HEK293 (cell line): ENCODE measurements around the gene PKP4.

Experiments
- CTCF ChIA-PET: fragments of 350-600 bp; formaldehyde crosslinking; extraction: SDS; loops from one replicate; lab custom pipeline; 2021; ENCODE audit warnings: antibody characterized with exemption; lab: Yijun Ruan, JAX
- POLR2A ChIA-PET: fragments of 300-600 bp; formaldehyde crosslinking; extraction: SDS; loops from one replicate; lab custom pipeline; 2020; ENCODE audit warnings: antibody characterized with exemption, inconsistent platforms; lab: Yijun Ruan, JAX
- H3K27ac ChIP-seq: fragments of 200-500 bp; sonication (Bioruptor generic); 2 replicates; pipeline ENCODE4 v1.5.1; 2014; ENCODE audit warnings: low read depth, low read length, control low read depth, inconsistent platforms; ENCODE audit errors: extremely low read depth
- H3K36me3 ChIP-seq, 2 experiments: fragments of 200-500 bp in 1 of 2; sonication (Bioruptor generic) in 1 of 2; 1 replicate in 1 of 2; 2 replicates in 1 of 2; pipeline ENCODE4 v1.5.1; 2014 to 2017; ENCODE audit warnings: inconsistent platforms in 2 of 2, low read length in 2 of 2; ENCODE audit not compliant: control insufficient read depth in 2 of 2, insufficient read depth in 1 of 2
- H3K4me1 ChIP-seq: fragments of 200-500 bp; sonication (Bioruptor generic); 2 replicates; pipeline ENCODE4 v1.5.1; 2014; ENCODE audit warnings: mild to moderate bottlenecking, low read length, inconsistent platforms; ENCODE audit not compliant: control insufficient read depth, insufficient read depth
- H3K4me3 ChIP-seq: 2 replicates; pipeline ENCODE4 v1.5.1; 2011; ENCODE audit warnings: low read depth, mild to moderate bottlenecking, control low read depth, low read length, moderate library complexity
- H3K9me3 ChIP-seq: fragments of 200-500 bp; sonication (Bioruptor generic); 2 replicates; pipeline ENCODE4 v1.5.1; 2014; ENCODE audit warnings: low read depth, low read length, inconsistent platforms; ENCODE audit not compliant: control insufficient read depth, insufficient read depth
- BCL11A ChIP-seq: fragments of 450-650 bp; formaldehyde crosslinking; IDR thresholded peaks from 2 replicates; pipeline ENCODE4 v1.5.1; 2016; ENCODE audit warnings: low read depth, missing biosample characterization, missing genetic modification characterization
- ELK4 ChIP-seq: IDR thresholded peaks from 2 replicates; pipeline ENCODE4 v1.6.1; 2011; ENCODE audit warnings: mild to moderate bottlenecking, low read depth, low read length, borderline replicate concordance
- KLF1 ChIP-seq: fragments of 450-650 bp; formaldehyde crosslinking; IDR thresholded peaks from 2 replicates; pipeline ENCODE4 v1.5.1; 2016; ENCODE audit warnings: missing biosample characterization, missing genetic modification characterization
- MEIS1 ChIP-seq: sonication (generic); formaldehyde crosslinking; IDR thresholded peaks from 2 replicates; pipeline ENCODE4 v1.8.1; 2022; ENCODE audit warnings: missing genetic modification reagents, mild to moderate bottlenecking, borderline replicate concordance
- SCRT2 ChIP-seq: fragments of 450-650 bp; formaldehyde crosslinking; IDR thresholded peaks from 2 replicates; pipeline ENCODE4 v1.5.1; 2016; ENCODE audit warnings: missing biosample characterization, missing genetic modification characterization
- YY2 ChIP-seq: fragments of 450-650 bp; formaldehyde crosslinking; IDR thresholded peaks from 2 replicates; pipeline ENCODE4 v1.5.1; 2016; ENCODE audit warnings: missing biosample characterization, missing genetic modification characterization
- ZNF292 ChIP-seq: fragments of 450-650 bp; formaldehyde crosslinking; IDR thresholded peaks from 2 replicates; pipeline ENCODE4 v1.5.1; 2016; ENCODE audit warnings: low read depth, missing biosample characterization, missing genetic modification characterization, borderline replicate concordance
- ZNF335 ChIP-seq: fragments of 450-650 bp; formaldehyde crosslinking; conservative IDR thresholded peaks from 2 replicates; pipeline ENCODE4 v1.5.1; 2016; ENCODE audit warnings: missing biosample characterization, missing genetic modification characterization
- ZNF416 ChIP-seq: fragments of 450-650 bp; formaldehyde crosslinking; IDR thresholded peaks from 2 replicates; pipeline ENCODE4 v1.5.1; 2016; ENCODE audit warnings: missing biosample characterization, missing genetic modification characterization
- ZNF473 ChIP-seq: fragments of 450-650 bp; formaldehyde crosslinking; IDR thresholded peaks from 2 replicates; pipeline ENCODE4 v1.5.1; 2017; ENCODE audit warnings: missing biosample characterization, missing genetic modification characterization
- ZNF544 ChIP-seq: fragments of 450-650 bp; formaldehyde crosslinking; IDR thresholded peaks from 2 replicates; pipeline ENCODE4 v1.5.0; 2017; ENCODE audit warnings: missing biosample characterization, missing genetic modification characterization
- ZNF548 ChIP-seq: fragments of 450-650 bp; formaldehyde crosslinking; IDR thresholded peaks from 2 replicates; pipeline ENCODE4 v1.5.1; 2016; ENCODE audit warnings: missing biosample characterization, missing genetic modification characterization
- ZNF658 ChIP-seq: fragments of 450-650 bp; formaldehyde crosslinking; IDR thresholded peaks from 2 replicates; pipeline ENCODE4; 2016; ENCODE audit warnings: missing biosample characterization, missing genetic modification characterization
- ZNF677 ChIP-seq: fragments of 450-650 bp; IDR thresholded peaks from 2 replicates; pipeline ENCODE4 v1.5.0; 2018; ENCODE audit warnings: missing biosample characterization, mild to moderate bottlenecking, missing genetic modification characterization, moderate library complexity
- ZNF692 ChIP-seq: fragments of 450-650 bp; formaldehyde crosslinking; IDR thresholded peaks from 2 replicates; pipeline ENCODE4 v1.5.1; 2016; ENCODE audit warnings: missing biosample characterization, missing genetic modification characterization
- ZNF704 ChIP-seq: fragments of 450-650 bp; formaldehyde crosslinking; IDR thresholded peaks from 2 replicates; pipeline ENCODE4 v1.5.1; 2016; ENCODE audit warnings: missing biosample characterization, missing genetic modification characterization
- ZNF747 ChIP-seq: fragments of 450-650 bp; formaldehyde crosslinking; IDR thresholded peaks from 2 replicates; pipeline ENCODE4 v1.5.1; 2016; ENCODE audit warnings: missing biosample characterization, missing genetic modification characterization
- ZNF792 ChIP-seq: fragments of 450-650 bp; formaldehyde crosslinking; IDR thresholded peaks from 2 replicates; pipeline ENCODE4 v1.5.1; 2016; ENCODE audit warnings: missing biosample characterization, missing genetic modification characterization
- ZSCAN4 ChIP-seq: fragments of 450-650 bp; formaldehyde crosslinking; IDR thresholded peaks from 2 replicates; pipeline ENCODE4 v1.5.1; 2017; ENCODE audit warnings: missing biosample characterization, missing genetic modification characterization
- ZSCAN5A ChIP-seq: fragments of 450-650 bp; formaldehyde crosslinking; IDR thresholded peaks from 2 replicates; pipeline ENCODE4 v1.5.1; 2016; ENCODE audit warnings: missing biosample characterization, missing genetic modification characterization
- TF ChIP-seq, protein P1 (sequence below): fragments of 450-650 bp; formaldehyde crosslinking; conservative IDR thresholded peaks from 2 replicates; pipeline ENCODE4 v1.5.1; 2016; ENCODE audit warnings: low read depth, missing biosample characterization, missing genetic modification characterization
- TF ChIP-seq, protein P2 (sequence below): fragments of 450-650 bp; formaldehyde crosslinking; IDR thresholded peaks from 2 replicates; pipeline ENCODE4 v1.5.1; 2016; ENCODE audit warnings: missing biosample characterization, missing genetic modification characterization

PKP4 gene

DNA sequence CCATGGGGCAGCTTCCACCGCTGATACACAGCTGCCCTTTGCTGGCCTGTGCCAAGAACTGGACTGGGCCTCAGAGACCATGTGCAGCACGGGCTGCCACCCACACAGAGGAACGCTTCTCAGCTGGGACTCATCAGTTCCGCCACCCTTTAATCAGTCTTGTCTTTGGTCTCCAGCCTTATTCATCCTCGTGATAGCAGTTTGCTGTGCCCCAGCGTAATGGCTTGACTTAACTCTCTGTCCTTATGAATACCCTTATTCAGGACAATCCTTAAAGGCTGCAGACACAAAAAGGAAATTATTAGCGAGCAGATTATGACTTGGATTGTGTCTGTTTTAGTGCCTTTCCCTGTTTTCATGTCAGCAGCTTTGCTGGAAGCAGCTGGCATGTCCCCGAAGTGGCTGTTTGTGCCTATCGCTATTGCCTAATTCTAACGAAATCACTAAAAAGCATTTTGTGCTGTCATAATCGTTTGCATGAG is 229.5 kb downstream of the PKP4 start (continued):
- TF ChIP-seq ZNF658, result no peak
- no peak for TF ChIP-seq ZNF692 (tag by site-specific recombination)
- no peak for TF ChIP-seq ZNF544

GRCh38 chr2:158687315-158687714 is 230.6 kb downstream of the PKP4 start:
- ChIA-PET POLR2A (no interaction called here), CTCF (interaction anchor here (0.6 to 1.8 kb wide), 3 partner anchors 37 to 1241 kb away, joined by 3 to 10 read pairs (median 3); no protein-coding TSS in a partner anchor)
- no peaks in the 10 kb centered on the region for H3K4me1 ChIP-seq
- H3K36me3 ChIP-seq, result no peaks in the 10 kb centered on the region
- H3K4me3 ChIP-seq, result no peak overlapping the region
- no peaks in the 10 kb centered on the region for H3K9me3 ChIP-seq
- TF ChIP-seq ZNF704 (no peak), ELK4 (no peak), ZSCAN4 (no peak), ZNF747 (no peak), ZNF677 (no peak), KLF1 (tag by site-specific recombination) (no peak), ZNF792 (tag by site-specific recombination) (no peak), YY2 (tag by site-specific recombination) (no peak), BCL11A (tag by site-specific recombination) (no peak), ZSCAN5A (no peak), MEIS1 (CRISPR knock-in tag) (no peak), ZNF473 (tag by site-specific recombination) (no peak), ZNF292 (tag by site-specific recombination) (no peak), ZNF548 (tag by site-specific recombination) (no peak), SCRT2 (tag by site-specific recombination) (no peak), ZNF335 (tag by site-specific recombination) (no peak), ZNF416 (tag by site-specific recombination) (no peak)
- TF ChIP-seq, protein P1, sequence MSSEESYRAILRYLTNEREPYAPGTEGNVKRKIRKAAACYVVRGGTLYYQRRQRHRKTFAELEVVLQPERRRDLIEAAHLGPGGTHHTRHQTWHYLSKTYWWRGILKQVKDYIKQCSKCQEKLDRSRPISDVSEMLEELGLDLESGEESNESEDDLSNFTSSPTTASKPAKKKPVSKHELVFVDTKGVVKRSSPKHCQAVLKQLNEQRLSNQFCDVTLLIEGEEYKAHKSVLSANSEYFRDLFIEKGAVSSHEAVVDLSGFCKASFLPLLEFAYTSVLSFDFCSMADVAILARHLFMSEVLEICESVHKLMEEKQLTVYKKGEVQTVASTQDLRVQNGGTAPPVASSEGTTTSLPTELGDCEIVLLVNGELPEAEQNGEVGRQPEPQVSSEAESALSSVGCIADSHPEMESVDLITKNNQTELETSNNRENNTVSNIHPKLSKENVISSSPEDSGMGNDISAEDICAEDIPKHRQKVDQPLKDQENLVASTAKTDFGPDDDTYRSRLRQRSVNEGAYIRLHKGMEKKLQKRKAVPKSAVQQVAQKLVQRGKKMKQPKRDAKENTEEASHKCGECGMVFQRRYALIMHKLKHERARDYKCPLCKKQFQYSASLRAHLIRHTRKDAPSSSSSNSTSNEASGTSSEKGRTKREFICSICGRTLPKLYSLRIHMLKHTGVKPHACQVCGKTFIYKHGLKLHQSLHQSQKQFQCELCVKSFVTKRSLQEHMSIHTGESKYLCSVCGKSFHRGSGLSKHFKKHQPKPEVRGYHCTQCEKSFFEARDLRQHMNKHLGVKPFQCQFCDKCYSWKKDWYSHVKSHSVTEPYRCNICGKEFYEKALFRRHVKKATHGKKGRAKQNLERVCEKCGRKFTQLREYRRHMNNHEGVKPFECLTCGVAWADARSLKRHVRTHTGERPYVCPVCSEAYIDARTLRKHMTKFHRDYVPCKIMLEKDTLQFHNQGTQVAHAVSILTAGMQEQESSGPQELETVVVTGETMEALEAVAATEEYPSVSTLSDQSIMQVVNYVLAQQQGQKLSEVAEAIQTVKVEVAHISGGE (tag by site-specific recombination), result no peak
- TF ChIP-seq, protein P2, sequence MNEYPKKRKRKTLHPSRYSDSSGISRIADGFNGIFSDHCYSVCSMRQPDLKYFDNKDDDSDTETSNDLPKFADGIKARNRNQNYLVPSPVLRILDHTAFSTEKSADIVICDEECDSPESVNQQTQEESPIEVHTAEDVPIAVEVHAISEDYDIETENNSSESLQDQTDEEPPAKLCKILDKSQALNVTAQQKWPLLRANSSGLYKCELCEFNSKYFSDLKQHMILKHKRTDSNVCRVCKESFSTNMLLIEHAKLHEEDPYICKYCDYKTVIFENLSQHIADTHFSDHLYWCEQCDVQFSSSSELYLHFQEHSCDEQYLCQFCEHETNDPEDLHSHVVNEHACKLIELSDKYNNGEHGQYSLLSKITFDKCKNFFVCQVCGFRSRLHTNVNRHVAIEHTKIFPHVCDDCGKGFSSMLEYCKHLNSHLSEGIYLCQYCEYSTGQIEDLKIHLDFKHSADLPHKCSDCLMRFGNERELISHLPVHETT, result no peak
- H3K27ac ChIP-seq, result no peak overlapping the region
